HG03439 (cell line): Measurements from ENCODE around the gene SLC35C1.
A peak's percentile ranks its signal among the peaks of the same experiment; 100 is the strongest.

Experiments
- ATAC-seq: cut with Tn5 transposase; IDR thresholded peaks from one replicate; pipeline ENCODE4 v1.9.1; 2021; ENCODE audit warnings: mild to moderate bottlenecking, moderate library complexity; ENCODE audit not compliant: unreplicated experiment

The SLC35C1 gene

DNA sequence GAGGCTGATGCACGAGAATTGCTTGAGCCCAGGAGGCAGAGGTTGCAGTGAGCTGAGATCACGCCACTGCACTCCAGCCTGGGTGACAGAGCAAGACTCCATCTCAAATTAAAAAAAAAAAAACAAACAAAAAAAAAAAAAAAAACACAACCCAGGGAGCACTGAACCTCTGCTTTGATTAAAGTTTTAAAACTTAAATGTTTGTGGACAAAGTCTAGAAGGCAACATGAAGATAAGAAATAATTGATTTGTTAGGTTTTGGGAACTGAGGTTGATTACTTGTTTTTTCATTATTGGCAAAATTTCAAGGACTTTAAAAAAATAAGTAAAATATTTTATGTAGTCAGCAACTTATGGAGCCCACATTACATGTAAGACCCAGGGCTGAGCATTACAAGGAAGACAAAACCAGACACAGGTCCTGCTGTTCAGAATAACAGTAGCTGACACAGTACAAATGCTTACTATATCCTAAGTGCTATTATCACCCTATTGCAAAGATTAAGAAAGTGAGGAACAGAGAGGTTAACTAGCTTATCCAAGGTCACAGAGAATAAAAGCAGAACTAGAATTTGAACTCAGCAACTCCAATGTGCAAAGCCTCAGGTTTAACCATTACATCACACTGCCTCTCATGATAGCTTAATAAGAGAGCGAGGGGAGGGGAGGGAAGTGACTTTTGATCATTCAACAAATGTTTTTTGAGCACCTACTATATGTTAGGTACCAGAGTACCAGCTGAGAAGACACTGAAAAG is 40.1 kb downstream of the SLC35C1 start:
- no peak for ATAC-seq

DNA sequence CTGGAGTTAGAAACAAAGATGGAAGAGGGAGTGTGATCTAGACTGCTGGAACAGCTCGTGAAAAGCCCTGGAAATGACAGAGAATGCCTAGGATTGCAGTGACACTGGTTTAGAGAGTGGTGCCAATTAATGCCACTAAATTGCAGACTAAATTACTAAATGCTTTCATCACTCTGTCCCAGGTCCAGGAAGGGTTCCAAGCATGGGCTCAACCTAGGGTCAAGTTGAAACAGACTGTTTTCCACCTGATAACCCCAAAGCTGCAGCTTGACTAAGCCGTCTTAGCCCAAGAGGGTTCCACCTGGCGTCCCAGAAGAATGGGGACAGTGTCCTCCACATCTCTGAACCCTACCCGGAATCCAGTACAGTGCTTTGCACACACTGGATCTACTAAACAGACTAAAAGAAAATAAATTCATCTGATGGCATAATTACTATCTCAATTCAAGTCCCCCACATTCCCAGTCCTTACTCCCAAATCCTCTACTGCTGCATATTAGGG is 41.3 kb downstream of the SLC35C1 start:
- ATAC-seq: no peak

DNA sequence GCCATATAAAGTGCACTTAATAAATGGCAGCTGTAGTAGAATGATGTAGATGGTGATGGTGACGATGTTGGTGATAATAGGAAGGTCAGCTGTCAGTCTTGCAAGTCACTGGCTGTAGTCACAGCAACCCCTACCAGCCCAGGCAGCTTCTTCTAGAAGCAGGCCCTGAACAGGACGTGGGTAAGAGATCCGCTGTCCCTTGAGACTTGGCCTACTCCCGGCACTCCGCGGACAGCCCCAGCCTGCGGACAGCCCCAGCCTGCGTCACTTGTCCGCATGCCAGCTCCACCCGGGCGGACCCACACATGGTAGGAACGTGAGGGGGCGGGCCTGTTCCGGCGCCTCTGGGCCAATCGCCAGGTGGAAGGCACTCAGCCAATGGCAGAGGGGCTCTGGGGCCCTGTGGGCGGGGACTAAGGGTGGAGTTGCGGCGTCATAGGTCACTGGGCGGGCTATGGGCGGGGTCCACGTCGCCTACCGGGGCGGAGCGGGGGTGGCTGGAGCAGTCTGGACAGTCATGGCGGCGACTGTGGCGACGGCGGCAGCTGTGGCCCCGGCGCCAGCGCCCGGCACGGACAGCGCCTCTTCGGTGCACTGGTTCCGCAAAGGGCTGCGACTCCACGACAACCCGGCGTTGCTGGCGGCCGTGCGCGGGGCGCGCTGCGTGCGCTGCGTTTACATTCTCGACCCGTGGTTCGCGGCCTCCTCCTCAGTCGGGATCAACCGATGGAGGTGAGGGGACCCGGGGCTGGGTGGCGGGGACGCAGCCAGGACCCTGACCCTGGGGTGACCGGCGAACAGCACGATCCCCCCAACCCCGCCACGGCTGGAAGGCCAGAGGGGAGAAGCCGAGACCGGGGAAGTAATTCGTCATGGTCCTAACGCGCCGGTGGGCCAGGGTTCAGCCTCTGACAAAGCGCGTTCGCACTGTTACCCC is 42.3 kb downstream of the SLC35C1 start, which contains the start of gene CRY2:
TSS of gene CRY2 (plus strand) at position 502 of the 937 bp plus-strand sequence. CDS start at position 518, 16 bp downstream.
- ATAC-seq: peak; percentile 89

DNA sequence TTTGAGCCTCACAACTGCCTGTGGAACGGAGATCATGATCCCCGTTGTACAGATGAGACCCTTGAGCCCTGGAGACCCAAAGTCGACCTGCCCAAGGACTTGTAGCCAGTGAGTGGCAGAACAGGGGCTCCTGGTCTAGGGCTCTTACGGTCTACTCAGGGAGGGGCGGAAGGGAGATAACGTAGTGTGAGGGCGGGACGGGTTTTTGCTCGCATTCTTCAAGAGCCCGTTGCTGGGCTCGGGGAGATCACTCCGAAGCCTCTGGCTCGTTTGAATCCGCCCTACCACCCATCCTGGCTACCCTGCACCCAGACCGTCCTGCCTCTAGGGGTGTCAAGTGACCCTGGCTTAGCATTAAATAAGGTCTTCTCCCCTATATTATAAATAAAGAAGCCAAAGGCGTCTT is 43.0 kb downstream of the SLC35C1 start:
- peak; percentile 5 for ATAC-seq

DNA sequence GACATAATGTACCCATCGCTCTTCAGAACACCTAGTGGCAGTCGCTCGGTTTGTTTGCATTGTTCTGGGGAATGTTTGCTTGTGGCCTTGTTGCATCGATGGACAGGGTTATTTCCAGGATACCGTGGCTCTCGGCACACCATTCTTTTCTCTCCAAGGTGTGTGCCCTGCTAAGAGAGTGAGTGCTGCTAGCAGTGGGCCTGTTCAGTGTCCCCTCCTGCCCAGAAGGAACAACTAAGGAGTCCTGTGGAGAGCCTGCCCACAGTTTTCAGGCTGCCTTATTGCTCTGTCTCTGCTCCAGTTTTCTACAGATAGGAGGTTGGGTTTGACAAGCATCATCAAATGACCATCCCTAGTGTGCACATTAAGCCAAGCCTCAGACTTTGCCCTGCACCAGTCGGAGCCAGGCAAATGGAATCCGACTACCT is 43.7 kb downstream of the SLC35C1 start:
- no peak for ATAC-seq

DNA sequence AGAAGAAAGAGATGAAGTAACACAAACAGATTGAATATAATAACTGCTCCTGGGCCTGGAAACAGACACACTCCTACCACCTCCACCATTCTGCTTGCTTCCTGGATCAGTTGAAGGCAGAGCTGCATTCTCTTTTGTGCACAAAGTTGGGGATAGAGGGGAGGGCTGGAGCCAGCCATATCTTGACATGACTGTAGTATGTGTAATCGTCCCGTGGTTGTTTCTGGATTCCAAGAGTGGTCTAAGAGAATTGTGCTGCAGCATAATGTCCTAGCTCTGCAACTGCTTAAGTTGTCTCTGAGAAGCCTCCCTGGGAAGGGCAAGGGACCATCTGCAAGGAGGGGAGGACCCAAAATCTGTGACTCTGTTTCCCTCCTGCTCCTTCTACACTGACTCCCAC is 45.5 kb downstream of the SLC35C1 start:
- ATAC-seq: no peak

DNA sequence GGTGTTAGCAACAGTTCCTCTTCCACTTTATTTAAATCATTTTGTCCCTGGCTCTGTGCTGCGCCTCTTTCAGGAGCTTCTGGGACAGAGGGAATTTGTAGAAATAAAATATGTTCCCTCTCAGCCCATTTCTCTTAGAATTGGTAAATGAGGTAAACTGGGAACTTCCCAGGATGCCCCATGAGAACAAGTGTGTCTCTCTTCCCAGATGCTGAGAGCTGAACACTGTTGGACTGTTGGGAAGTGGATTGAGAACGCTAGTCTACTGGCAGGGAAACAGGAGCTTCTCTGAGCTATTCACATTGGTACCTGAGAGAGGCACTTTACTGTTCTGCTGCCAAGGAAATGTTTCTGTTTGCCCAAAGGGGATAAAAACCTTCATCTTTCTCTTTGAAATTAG is 46.3 kb downstream of the SLC35C1 start:
- ATAC-seq: no peak

DNA sequence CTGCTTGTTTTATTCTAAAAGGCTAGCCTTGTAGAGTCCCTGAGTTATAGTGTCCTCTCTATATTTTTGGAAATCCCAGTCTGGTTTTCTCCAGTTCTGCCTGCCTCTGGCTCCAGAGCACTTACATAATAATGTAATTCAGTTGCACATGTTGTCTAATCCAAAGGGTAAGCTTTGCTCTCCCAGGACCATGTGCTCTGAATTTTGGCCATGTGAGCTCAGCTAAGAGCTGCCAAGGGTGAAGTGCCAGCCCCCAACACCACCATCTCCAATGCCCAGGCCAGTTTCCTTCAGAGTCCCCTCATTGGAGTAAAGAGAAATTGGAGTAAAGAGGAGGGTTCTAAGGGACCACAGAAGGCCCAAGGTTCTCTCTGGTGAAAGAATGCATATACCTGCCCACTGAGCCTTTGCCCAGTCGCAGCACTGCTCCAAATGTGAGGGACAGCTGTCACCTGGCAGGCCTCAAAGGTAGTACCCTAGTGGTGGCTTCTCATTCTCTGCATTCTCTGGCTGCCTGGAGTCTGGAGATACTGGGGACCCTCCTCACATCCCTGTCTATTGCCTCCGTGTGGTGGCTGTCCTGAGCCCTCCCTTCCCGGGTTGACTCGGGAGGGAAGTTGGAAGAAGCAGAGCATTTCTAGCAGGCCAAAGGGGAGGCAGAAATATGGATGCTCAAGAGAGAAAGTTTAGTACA is 47.2 kb downstream of the SLC35C1 start:
- no peak for ATAC-seq

DNA sequence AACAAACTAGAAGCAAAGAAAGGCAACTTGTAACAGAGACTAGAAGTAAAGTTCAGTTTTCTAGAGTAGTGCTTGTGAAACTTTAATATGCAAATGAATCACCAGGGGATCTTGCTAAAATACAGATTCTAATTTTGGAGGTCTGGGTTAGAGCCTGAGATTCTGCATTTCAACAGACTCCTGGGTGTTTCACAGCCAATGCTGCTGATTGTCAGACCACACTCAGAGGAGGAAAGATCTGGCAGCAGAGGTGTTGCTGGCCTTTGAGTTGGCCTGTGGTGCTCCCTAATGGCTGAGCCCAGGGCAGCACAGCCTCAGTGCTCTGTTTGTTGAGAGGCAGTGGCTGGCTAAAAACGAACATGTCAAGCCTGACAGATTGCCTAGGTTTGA is 47.8 kb downstream of the SLC35C1 start:
- ATAC-seq: peak; percentile 43

DNA sequence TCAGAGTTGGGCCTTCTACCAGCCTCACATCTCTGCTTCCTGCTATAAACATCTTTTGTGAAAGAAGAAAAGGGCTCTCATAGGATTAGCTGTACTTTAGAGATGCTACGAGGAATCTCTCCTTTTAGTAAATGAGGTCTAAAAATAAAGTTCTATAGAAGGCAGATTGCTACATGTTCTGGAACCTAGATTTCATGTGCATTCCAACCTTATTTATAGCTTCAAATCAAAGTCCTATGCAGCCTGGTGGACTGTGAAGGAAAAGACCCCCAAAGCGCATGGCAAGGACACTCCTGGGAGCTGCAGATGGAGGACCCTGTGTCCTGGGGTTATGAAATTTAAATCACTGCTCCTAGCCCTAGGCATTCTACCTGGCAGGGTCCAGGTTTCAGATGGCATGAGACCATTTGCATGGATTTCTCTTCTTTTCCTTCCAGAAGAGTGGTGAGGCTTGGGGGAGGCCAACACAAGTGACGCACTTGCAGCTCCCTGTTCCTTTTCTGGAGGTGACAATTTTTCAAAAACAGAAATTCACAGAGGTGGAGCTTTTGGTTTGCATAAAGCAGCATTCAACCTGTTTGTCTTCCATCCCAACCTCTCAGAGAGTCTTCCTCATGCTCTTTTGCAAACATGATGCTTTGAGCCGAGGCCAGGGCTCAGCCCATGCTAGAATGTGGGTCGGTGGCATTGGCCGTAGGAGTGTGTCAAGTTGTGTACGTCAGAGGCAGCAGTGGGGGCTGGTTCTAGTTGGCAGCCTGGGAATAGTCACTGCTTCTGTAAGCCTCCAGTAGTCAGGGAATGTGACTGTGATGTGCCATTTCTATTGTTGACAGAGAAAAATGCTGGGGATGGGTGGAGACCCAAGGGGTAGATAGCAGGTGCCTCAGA is 48.6 kb downstream of the SLC35C1 start:
- no peak for ATAC-seq

DNA sequence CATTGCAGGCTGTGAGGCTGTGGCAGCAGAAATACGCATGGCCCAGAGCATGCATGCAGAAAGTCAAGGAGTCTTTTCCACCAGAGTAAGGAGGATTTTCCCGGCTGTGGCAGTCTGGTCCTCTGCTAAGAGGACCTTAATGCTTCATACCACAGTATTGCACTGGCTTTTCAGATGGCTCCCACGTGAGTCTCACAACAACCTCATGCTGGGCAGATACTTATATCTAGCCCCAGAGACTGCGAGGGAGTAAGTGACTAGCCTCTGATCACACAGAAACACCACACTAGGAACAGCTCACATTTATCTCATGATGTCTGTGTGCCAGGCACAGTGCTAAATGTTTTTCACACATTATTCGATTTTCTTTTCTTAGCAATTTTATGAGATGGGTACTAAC is 50.4 kb downstream of the SLC35C1 start:
- ATAC-seq: no peak

DNA sequence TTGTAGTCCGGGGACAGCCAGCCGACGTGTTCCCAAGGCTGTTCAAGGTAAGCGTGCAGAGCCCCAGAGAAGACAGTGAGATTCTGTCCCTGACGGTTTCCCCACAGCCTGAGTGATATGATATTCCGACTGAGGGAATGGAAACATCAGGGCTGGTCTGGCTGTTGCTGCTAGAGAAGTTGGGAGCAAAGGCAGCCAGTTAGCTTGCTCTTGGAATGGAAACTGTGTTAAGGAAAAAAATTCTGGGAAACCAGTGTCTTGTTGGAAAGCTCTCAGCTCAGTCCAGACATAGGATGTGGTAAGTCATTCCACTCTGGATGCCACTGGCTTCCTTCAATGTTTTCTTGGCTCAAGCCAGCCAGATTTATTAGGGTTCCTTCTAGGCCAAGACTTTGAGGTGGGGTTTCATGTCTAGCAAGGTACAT is 51.1 kb downstream of the SLC35C1 start:
- no peak for ATAC-seq

DNA sequence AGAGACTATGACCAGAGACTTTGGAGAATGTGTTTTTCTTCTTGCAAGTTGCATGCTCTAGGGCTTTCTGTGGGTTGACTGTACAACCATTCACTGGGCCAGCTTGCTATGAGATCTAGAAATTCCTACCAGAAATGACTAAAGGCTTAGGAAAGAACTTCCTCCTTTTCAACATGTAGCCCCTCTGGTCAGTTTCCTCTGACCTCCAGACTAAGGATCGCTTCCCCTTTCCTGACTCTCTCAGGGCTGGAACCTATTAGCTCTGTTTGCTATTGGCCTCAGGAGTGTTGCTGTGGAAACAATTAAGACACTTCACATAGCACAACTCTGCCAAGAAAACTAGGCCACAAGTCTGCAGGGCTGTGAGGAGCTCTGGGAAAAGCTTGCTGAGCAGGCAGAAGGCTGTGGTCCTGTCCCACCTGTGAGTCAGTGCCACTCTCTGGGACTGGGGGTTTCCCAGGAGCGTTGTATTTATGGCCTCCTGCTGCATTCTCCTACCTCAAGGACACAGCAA is 53.1 kb downstream of the SLC35C1 start:
- ATAC-seq: no peak

DNA sequence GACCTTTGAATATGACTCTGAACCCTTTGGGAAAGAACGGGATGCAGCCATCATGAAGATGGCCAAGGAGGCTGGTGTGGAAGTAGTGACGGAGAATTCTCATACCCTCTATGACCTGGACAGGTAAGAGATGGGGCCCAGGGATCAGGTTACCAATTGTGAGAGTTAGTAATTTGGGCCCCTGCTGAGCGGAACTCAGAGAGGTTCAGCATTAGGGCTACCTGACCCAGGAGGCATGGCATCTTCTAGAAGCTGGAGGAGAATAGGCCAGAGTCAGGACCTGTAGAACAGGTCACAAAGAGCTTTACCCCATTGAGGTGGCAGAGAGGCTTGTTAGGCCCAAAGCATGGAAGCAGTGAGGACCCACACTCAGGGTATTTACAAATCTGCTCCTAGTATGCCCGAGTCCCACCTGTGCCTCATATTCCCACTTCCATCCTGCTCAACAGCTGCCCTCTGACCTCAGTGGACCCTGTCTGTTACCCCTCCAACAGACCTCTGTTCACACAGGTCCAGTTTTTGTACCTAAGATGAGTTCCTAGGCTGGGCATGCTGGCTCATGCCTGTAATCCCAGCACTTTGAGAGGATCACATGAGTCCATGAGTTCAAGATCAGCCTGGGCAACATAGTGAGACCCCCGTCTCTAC is 53.9 kb downstream of the SLC35C1 start:
- ATAC-seq: no peak

DNA sequence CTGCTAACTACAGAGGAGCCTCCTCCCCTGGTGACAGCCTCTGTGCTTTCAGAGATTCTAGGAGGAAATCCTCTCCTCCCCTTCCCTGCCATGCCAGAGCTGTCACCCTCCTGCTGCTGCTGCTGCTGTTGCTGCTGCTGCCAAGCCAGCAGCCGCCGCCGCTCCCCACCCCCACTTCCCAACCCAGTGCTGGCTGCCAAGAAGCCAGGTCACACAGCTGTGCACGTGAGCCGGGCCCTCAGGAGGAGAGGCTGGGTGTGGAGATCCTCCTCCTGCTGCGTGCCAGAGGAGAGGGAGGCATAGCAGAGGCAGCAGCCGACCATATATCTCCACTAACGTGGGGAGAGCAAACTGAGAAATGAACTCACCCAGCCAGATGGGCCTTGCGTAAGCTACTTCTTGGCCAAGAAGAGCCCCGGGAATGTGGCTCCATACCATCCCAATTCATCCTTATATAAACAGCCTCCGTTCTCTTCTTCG is 54.8 kb downstream of the SLC35C1 start:
- no peak for ATAC-seq

DNA sequence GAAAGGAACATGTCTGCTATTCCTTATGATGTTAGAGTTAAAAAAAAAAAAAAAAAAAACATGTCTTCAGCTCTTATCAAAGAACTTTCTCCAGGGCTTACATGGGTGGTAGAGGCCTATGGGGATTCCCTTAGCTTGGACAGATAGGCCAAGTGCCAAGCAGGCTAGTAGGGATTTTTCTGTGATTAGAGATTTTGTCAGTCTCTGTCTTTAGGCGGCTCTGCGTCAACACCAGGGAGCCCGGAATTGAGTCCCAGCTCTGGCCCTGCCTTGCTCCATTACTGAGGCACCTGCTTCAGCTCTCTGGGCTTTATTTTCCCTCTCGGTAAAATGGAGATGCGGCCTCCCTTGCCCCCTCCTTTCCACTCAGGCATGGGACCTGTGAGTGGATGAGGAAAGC is 55.4 kb downstream of the SLC35C1 start:
- no peak for ATAC-seq

DNA sequence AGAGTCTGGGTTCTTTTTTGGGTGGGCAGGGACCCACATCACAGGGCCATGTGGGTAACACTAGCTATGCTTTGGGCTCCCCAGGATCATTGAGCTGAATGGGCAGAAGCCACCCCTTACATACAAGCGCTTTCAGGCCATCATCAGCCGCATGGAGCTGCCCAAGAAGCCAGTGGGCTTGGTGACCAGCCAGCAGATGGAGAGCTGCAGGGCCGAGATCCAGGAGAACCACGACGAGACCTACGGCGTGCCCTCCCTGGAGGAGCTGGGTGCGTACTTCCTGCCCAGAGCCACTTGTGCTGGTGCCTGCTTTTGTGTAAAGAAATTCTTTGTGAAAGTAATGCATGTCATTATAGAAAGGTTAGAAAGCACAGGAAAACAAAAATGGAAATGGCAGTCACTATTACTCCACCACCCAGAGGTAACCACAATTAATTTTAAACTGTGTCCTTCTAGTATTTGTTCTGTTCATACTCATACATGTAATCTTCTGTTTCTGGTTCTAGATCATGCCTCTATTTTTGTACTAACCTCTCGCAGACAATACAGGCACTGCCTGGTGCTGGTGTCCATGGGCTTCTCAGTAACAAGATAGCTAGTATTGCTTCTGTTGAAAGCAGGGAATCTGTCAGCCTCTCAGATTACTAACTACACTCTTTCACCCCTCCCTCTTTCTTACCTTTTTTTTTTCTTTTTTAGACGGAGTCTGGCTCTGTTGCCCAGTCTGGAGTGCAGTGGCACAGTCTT is 56.0 kb downstream of the SLC35C1 start:
- ATAC-seq: no peak
